DND-41 (cell line): ENCODE data around the gene MAPRE3.

Experiments used
- ATAC-seq: fragments of 200-7000 bp; cut with Tn5 transposase; 3 replicates; pipeline ENCODE4 v1.9.1; 2021; ENCODE audit warnings: low read depth; ENCODE audit not compliant: insufficient read depth
- DNase-seq: peaks from one replicate; pipeline ENCODE4 v3.0.0-alpha.2; 2020
- H2AFZ ChIP-seq: 2 replicates; pipeline ENCODE4 v1.6.0; 2012; ENCODE audit warnings: low read depth, low read length
- H3K27ac ChIP-seq: 2 replicates; pipeline ENCODE4 v1.5.1; 2012; ENCODE audit warnings: low read length, inconsistent platforms
- H3K27me3 ChIP-seq: fragments of 200-600 bp; sonication (generic); 2 replicates; pipeline ENCODE4 v1.6.0; 2012; ENCODE audit warnings: low read length, mild to moderate bottlenecking, inconsistent platforms; ENCODE audit not compliant: insufficient read depth, poor library complexity
- H3K36me3 ChIP-seq: 2 replicates; pipeline ENCODE4 v1.5.1; 2012; ENCODE audit warnings: low read length, inconsistent platforms; ENCODE audit not compliant: insufficient read depth
- H3K4me1 ChIP-seq: 2 replicates; pipeline ENCODE4 v1.5.1; 2012; ENCODE audit warnings: mild to moderate bottlenecking, low read length; ENCODE audit not compliant: insufficient read depth
- H3K4me2 ChIP-seq: 2 replicates; pipeline ENCODE4 v1.6.0; 2012; ENCODE audit warnings: mild to moderate bottlenecking, moderate library complexity, low read length, inconsistent platforms; ENCODE audit not compliant: insufficient read depth
- H3K4me3 ChIP-seq, 2 experiments: fragments of 200-600 bp in 1 of 2; shearing (Covaris generic) in 1 of 2; 2 replicates each; pipeline ENCODE4 v1.5.1; 2012 to 2016; ENCODE audit warnings: inconsistent platforms in 2 of 2, low read length in 2 of 2, mild to moderate bottlenecking in 2 of 2, low read depth in 1 of 2, moderate library complexity in 1 of 2
- H3K79me2 ChIP-seq: 2 replicates; pipeline ENCODE4 v1.6.0; 2012; ENCODE audit warnings: low read length, inconsistent platforms; ENCODE audit not compliant: insufficient read depth
- H3K9ac ChIP-seq: 2 replicates; pipeline ENCODE4 v1.6.0; 2012; ENCODE audit warnings: low read depth, mild to moderate bottlenecking, inconsistent platforms, low read length, moderate library complexity
- H3K9me3 ChIP-seq: 2 replicates; pipeline ENCODE4 v1.5.1; 2012; ENCODE audit warnings: low read length, moderate library complexity, mild to moderate bottlenecking, inconsistent platforms; ENCODE audit not compliant: insufficient read depth, severe bottlenecking
- H4K20me1 ChIP-seq: 2 replicates; pipeline ENCODE4 v1.6.0; 2012; ENCODE audit warnings: low read length; ENCODE audit not compliant: insufficient read depth
- EZH2 ChIP-seq: IDR thresholded peaks from 3 replicates; pipeline ENCODE4 v1.6.1; 2012; ENCODE audit warnings: borderline replicate concordance, low read depth, mild to moderate bottlenecking, moderate library complexity, low read length, inconsistent platforms; ENCODE audit not compliant: severe bottlenecking
- TF ChIP-seq, protein P1 (sequence below): IDR thresholded peaks from 2 replicates; pipeline ENCODE4 v1.5.1; 2012; ENCODE audit warnings: borderline replicate concordance, low read length, moderate library complexity, mild to moderate bottlenecking; ENCODE audit not compliant: poor library complexity, severe bottlenecking; ENCODE audit errors: extremely low read depth

Gene MAPRE3

DNA sequence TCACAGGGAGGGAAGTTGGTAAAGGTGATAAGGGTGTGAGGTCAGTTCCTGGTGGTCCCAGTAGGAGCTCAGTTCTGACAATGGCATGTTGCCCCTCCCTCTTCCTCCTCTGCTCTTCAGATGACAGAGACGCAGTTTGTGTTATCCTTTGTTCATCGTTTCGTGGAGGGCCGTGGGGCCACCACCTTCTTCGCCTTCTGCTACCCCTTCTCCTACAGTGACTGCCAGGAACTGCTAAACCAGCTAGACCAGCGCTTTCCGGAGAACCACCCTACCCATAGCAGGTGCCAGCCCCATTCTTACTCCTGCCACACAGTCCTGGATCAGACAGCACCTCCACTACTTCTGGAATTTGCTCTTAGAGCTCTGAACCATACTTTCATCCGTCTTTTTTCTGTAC, 83.3 kb downstream of the MAPRE3 start:
- H3K4me3 ChIP-seq, result no peak overlapping the region
- DNase-seq (no peak), ATAC-seq (no peak)
- H3K4me1 ChIP-seq, result peaks cover 30% of the 10 kb centered on the region
- no peaks in the 10 kb centered on the region for H3K27me3 ChIP-seq
- no peaks in the 10 kb centered on the region for H3K9me3 ChIP-seq
- no peak overlapping the region for H3K9ac ChIP-seq
- H2AFZ ChIP-seq, result no peak overlapping the region
- peaks cover 59% of the 10 kb centered on the region for H3K36me3 ChIP-seq
- 0 out of 2 replicates have a peak, but pooled peaks cover 3% of the 10 kb centered on the region for H4K20me1 ChIP-seq
- TF ChIP-seq, protein P1, sequence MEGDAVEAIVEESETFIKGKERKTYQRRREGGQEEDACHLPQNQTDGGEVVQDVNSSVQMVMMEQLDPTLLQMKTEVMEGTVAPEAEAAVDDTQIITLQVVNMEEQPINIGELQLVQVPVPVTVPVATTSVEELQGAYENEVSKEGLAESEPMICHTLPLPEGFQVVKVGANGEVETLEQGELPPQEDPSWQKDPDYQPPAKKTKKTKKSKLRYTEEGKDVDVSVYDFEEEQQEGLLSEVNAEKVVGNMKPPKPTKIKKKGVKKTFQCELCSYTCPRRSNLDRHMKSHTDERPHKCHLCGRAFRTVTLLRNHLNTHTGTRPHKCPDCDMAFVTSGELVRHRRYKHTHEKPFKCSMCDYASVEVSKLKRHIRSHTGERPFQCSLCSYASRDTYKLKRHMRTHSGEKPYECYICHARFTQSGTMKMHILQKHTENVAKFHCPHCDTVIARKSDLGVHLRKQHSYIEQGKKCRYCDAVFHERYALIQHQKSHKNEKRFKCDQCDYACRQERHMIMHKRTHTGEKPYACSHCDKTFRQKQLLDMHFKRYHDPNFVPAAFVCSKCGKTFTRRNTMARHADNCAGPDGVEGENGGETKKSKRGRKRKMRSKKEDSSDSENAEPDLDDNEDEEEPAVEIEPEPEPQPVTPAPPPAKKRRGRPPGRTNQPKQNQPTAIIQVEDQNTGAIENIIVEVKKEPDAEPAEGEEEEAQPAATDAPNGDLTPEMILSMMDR, result no peak
- TF ChIP-seq EZH2, result no peak
- H3K4me2 ChIP-seq, result no peak overlapping the region
- H3K79me2 ChIP-seq, result peaks cover 12% of the 10 kb centered on the region
- no peak overlapping the region for H3K27ac ChIP-seq

DNA sequence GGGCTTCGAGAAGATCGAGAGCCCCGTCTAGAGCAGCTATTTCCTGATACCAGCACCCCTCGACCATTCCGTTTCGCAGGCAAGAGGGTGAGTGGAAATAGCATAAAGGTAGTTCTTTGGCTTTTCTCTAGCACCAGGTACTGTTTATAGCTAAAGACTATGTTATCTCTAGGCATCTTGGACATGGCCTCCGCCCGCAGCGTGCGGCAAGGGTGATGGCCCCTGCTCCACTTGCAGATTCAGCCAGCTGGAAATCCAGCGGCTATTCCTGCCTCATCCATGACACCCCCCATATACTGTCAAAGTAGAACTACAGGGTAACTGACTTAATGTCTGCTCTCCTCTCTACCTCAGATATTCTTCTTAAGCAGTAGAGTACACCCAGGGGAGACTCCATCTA, 84.3 kb downstream of the MAPRE3 start:
- Histone ChIP-seq H4K20me1 (0 out of 2 replicates have a peak, but pooled peaks cover 3% of the 10 kb centered on the region), H3K36me3 (peaks cover 69% of the 10 kb centered on the region), H3K4me2 (no peak overlapping the region), H3K27ac (no peak overlapping the region), H3K4me3 (no peak overlapping the region), H3K27me3 (no peaks in the 10 kb centered on the region), H3K79me2 (peaks cover 12% of the 10 kb centered on the region), H3K9me3 (no peaks in the 10 kb centered on the region), H3K4me1 (peaks cover 20% of the 10 kb centered on the region), H3K9ac (no peak overlapping the region), H2AFZ (no peak overlapping the region)
- DNase-seq (no peak), ATAC-seq (no peak)
- TF ChIP-seq, protein P1, result no peak

DNA sequence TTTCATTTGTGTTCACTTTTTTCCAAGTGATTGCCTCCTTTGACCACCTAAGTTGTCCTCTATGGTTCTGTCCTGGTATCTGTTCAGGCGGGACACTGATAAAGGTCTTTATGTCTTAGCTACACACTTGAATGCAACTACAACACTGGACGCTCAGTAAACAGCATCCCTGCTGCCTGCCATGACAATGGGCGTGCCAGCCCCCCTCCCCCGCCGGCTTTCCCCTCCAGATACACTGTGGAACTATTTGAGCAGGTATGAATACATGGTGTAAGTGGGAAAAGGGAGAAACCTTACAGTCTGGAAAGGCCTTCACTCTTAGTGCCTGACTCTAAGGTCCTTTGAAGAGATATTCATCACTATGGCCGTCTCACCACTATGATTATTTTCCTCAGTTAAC, 86.7 kb downstream of the MAPRE3 start:
- Histone ChIP-seq H2AFZ (no peak overlapping the region), H3K36me3 (peaks cover 78% of the 10 kb centered on the region), H3K27ac (no peak overlapping the region), H4K20me1 (0 out of 2 replicates have a peak, but pooled peaks cover 3% of the 10 kb centered on the region), H3K79me2 (peaks cover 8% of the 10 kb centered on the region), H3K4me1 (peaks cover 11% of the 10 kb centered on the region), H3K4me2 (no peak overlapping the region), H3K9ac (no peak overlapping the region), H3K27me3 (no peaks in the 10 kb centered on the region), H3K4me3 (no peak overlapping the region), H3K9me3 (no peaks in the 10 kb centered on the region)
- ATAC-seq, result no peak
- DNase-seq, result no peak
- TF ChIP-seq, protein P1, result no peak
- TF ChIP-seq EZH2, result no peak

DNA sequence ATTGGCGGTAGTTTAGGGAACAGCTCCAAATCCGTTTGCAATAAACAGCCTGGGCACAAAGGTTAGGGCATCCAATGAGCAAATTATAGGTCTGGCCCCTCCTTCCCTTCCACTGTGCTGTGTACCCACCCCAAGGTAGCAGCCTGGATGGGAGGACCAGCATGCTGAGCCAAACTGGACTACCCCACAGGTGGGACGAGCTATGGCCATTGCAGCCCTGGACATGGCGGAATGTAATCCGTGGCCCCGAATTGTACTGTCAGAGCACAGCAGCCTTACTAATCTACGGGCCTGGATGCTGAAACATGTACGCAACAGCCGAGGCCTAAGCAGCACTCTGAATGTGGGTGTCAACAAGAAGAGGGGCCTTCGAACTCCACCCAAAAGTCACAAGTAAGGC, 87.8 kb downstream of the MAPRE3 start:
- ATAC-seq (no peak), DNase-seq (no peak)
- no peak overlapping the region for H2AFZ ChIP-seq
- H3K79me2 ChIP-seq, result no peaks in the 10 kb centered on the region
- H3K27ac ChIP-seq, result no peak overlapping the region
- H3K9me3 ChIP-seq, result no peaks in the 10 kb centered on the region
- H3K4me3 ChIP-seq, result no peak overlapping the region
- H3K9ac ChIP-seq, result no peak overlapping the region
- H4K20me1 ChIP-seq, result 0 out of 2 replicates have a peak, but pooled peaks cover 3% of the 10 kb centered on the region
- H3K4me1 ChIP-seq, result peaks cover under 1% of the 10 kb centered on the region; the same call in 1 of the 2 replicates
- H3K4me2 ChIP-seq, result no peak overlapping the region
- TF ChIP-seq EZH2, result no peak
- TF ChIP-seq, protein P1, result no peak
- H3K27me3 ChIP-seq, result no peaks in the 10 kb centered on the region
- peaks cover 77% of the 10 kb centered on the region for H3K36me3 ChIP-seq
